GM12873 (cell line): ENCODE data around the gene PGAP2.

Experiments used
- CTCF ChIP-seq: IDR thresholded peaks from 2 replicates; pipeline ENCODE4 v1.5.1; 2012; ENCODE audit warnings: low read depth, mild to moderate bottlenecking, moderate library complexity, low read length, control low read depth; ENCODE audit not compliant: insufficient read depth; ENCODE audit errors: missing control alignments

Gene PGAP2

GRCh38 chr11:3823762-3824506, 15.6 kb downstream of the PGAP2 start:
- TF ChIP-seq CTCF = no peak

GRCh38 chr11:3824714-3825472, 16.5 kb downstream of the PGAP2 start:
- peak; percentile 97 for TF ChIP-seq CTCF

- no peak for TF ChIP-seq CTCF
These were observed 17.3 kb downstream of the PGAP2 start for GRCh38 chr11:3825473-3826154.

GRCh38 chr11:3826721-3827120, 18.4 kb downstream of the PGAP2 start:
- no peak for TF ChIP-seq CTCF

GRCh38 chr11:3827434-3828186, 19.2 kb downstream of the PGAP2 start:
- TF ChIP-seq CTCF = no peak

DNA sequence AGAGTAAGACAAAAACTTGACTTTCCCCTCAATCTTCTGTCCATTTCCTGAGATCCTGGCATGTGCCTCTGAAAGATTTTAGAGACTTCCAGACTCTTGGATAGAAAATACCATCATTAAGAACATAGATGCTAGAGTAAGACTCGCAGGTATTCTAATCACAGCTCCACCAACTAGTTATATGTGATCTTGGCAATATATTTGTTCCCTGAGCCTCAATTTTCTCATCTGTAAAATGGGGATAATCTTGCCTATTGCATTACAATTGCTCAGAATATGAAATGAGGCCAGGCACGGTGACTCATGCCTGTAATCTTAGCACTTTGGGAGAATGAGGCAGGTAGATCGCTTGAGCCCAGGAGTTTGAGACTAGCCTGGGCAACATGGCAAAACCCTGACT, 21.7 kb downstream of the PGAP2 start:
- TF ChIP-seq CTCF = no peak
